Heart left ventricle (tissue), 16 donors: ENCODE results near the gene ALPP. TPM values are rescaled to one million over a fixed set of nuclear protein-coding genes. Genes with fewer than 3 reads are reported as not detected.

Experiments used
- ATAC-seq, 4 donors: fragments of 200-7000 bp; cut with Tn5 transposase; one replicate each; pipeline ENCODE4 v1.9.1; 2020 to 2022; ENCODE audit warnings: moderate library complexity in 4 of 4, mild to moderate bottlenecking in 3 of 4, moderate number of reproducible peaks in 1 of 4
- DNase-seq, 5 donors: peaks; one replicate each; pipeline ENCODE4 v3.0.0-alpha.2; 2020
- H3K27ac ChIP-seq, 12 donors: fragments of 200-600 bp; sonication (generic) in 4 of 12; one replicate each; pipeline versions ENCODE4 v1.5.0 to v1.8.0; 2016 to 2022; ENCODE audit warnings: mild to moderate bottlenecking in 2 of 12
- H3K27me3 ChIP-seq, 9 donors: fragments of 200-600 bp; sonication (generic) in 2 of 9; one replicate each; pipeline versions ENCODE4 v1.5.1 to v1.8.0; 2016 to 2022; ENCODE audit warnings: mild to moderate bottlenecking in 3 of 9
- H3K36me3 ChIP-seq, 9 donors: fragments of 200-600 bp; sonication (generic) in 2 of 9; one replicate each; pipeline versions ENCODE4 v1.5.0 to v1.8.0; 2018 to 2022; ENCODE audit warnings: mild to moderate bottlenecking in 2 of 9
- H3K4me1 ChIP-seq, 12 donors: fragments of 200-600 bp; sonication (generic) in 4 of 12; one replicate each; pipeline versions ENCODE4 v1.5.0 to v1.8.0; 2016 to 2022; ENCODE audit warnings: mild to moderate bottlenecking in 3 of 12
- H3K4me3 ChIP-seq, 12 donors: fragments of 200-600 bp; sonication (generic) in 4 of 12; one replicate each; pipeline versions ENCODE4 v1.5.0 to v1.8.0; 2017 to 2022; ENCODE audit warnings: mild to moderate bottlenecking in 9 of 12, moderate library complexity in 4 of 12
- H3K9me3 ChIP-seq, 12 donors: fragments of 200-600 bp; sonication (generic) in 4 of 12; one replicate each; pipeline versions ENCODE4 v1.5.0 to v1.8.0; 2016 to 2022; ENCODE audit warnings: mild to moderate bottlenecking in 1 of 12
- POLR2A ChIP-seq, 2 donors: fragments of 450-650 bp; IDR thresholded peaks; one replicate each; pipeline ENCODE4 v1.6.1; 2017; ENCODE audit warnings: antibody characterized with exemption in 2 of 2, mild to moderate bottlenecking in 2 of 2, moderate library complexity in 2 of 2
- WGBS, 4 donors: extraction: QIAGEN DNeasy Blood & Tissue Kit in 2 of 4; methylation state at CpG; one replicate each; pipeline versions ENCODE4 v1.1.5 to v1.1.7; 2013 to 2018; 5-methylcytosine and 5-hydroxymethylcytosine counted together
- intact Hi-C, 10 donors: fragments of 100-400 bp; cut with DNase I; formaldehyde crosslinking; loops; one replicate each; pipeline versions ENCODE4 v1.11.1 to v1.14.2; 2022
- polyA plus RNA-seq, 2 donors: library from polyadenylated mRNA; stranded (reverse); fragments of 200-250 nt; gene quantifications; one replicate each; pipeline ENCODE4 v1.2.3, GENCODE V29; 2013
- total RNA-seq, 9 donors: library from RNA; depleted of rRNA in 2 of 9; stranded (reverse); fragments of >200 nt in 2 of 9; fragmentation: NEBNext Ultra II Directional in 3 of 9; extraction: Animal tissue kit (Norgen Biotek cat#: 25700) in 3 of 9; gene quantifications; one replicate each; pipeline versions ENCODE4 v1.1.0 to v1.2.4, GENCODE V29; 2016 to 2023
- TF ChIP-seq, protein P1 (sequence below), 12 donors: fragments of 200-600 bp; sonication (generic) in 4 of 12; IDR thresholded peaks; one replicate each; pipeline versions ENCODE4 v1.5.0 to v1.8.0; 2018 to 2022; ENCODE audit warnings: antibody characterized with exemption in 12 of 12, mild to moderate bottlenecking in 5 of 12
- donor health status: ischemic (EF 13 %, LVEDD 7.1; RV severe dilation, severe dysfunction).
- donor health status: healthy with polysubstance abuse.
- donor health status: DM: no; HTN: yes; CAD: no.
- donor health status: DM: no; HTN: no; CAD: no.
- donor health status: ischemic (EF 25% LVEDD 6.9; RV normal size, moderate dysfunction).
- donor health status: ischemic (EF 25% LVEDD 5.7; RV mildly dilated, moderate dysfunction).
- donor health status: healthy.
- donor health status: DM: yes; HTN: yes; CAD: no.
- donor health status: ischemic (EF 35%, LVEDD 5.7; RV mildly dilated, moderate dysfunction).
- donor health status: nonischemic (EF 11% LVEDD 7.7; RV severe dilation, severe dysfunction).
- donor health status: DM: yes; HTN: yes; CAD: no.
- donor health status: PGD.
- donor health status: ischemic (EF 29% LVEDD 5.4; RV normal size, mild dysfunction).
- donor health status: nonischemic (EF 23%, LVEDD 6.1; RV moderate dilation, normal function).

Gene ALPP
- total and polyA plus RNA-seq, 11 donors: not detected

DNA sequence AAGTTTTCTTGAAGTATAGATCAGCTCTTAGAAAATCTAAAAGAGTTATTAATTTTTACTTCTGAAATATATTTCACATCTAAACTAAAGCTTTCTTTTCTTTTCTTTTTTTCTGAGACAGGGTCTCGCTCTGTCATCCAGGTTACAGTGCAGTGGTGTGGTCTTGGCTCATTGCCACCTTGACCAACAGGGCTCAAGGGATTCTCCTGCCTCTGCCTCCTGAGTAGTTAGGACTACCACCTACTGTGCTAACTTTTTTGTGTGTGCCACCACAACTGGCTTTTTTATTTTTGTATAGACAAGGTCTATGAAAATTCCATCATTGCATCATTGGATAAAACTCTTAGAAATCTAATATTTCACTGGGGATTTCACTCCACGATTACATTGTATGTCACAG is 18.1 kb downstream of the ALPP start:
- intact Hi-C loops: no loop called here
- H3K4me3 ChIP-seq: no peak overlapping the region
- ATAC-seq: no peak
- no peak overlapping the region for H3K27ac ChIP-seq
- DNase-seq: no peak
- H3K36me3 ChIP-seq: no peaks in the 10 kb centered on the region
- TF ChIP-seq POLR2A (IDR thresholded peaks at IDR 0.05): no peak
- TF ChIP-seq, protein P1, sequence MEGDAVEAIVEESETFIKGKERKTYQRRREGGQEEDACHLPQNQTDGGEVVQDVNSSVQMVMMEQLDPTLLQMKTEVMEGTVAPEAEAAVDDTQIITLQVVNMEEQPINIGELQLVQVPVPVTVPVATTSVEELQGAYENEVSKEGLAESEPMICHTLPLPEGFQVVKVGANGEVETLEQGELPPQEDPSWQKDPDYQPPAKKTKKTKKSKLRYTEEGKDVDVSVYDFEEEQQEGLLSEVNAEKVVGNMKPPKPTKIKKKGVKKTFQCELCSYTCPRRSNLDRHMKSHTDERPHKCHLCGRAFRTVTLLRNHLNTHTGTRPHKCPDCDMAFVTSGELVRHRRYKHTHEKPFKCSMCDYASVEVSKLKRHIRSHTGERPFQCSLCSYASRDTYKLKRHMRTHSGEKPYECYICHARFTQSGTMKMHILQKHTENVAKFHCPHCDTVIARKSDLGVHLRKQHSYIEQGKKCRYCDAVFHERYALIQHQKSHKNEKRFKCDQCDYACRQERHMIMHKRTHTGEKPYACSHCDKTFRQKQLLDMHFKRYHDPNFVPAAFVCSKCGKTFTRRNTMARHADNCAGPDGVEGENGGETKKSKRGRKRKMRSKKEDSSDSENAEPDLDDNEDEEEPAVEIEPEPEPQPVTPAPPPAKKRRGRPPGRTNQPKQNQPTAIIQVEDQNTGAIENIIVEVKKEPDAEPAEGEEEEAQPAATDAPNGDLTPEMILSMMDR (IDR thresholded peaks at IDR 0.05): no peak
- H3K9me3 ChIP-seq: no peaks in the 10 kb centered on the region
- 57 to 71% (median 59%) methylated on average over 2 of the region's 2 CpGs for WGBS, 4 donors
- H3K27me3 ChIP-seq: peaks cover 0 to 67% (median 5%) of the 10 kb centered on the region in 9 donors
- H3K4me1 ChIP-seq: no peaks in the 10 kb centered on the region

DNA sequence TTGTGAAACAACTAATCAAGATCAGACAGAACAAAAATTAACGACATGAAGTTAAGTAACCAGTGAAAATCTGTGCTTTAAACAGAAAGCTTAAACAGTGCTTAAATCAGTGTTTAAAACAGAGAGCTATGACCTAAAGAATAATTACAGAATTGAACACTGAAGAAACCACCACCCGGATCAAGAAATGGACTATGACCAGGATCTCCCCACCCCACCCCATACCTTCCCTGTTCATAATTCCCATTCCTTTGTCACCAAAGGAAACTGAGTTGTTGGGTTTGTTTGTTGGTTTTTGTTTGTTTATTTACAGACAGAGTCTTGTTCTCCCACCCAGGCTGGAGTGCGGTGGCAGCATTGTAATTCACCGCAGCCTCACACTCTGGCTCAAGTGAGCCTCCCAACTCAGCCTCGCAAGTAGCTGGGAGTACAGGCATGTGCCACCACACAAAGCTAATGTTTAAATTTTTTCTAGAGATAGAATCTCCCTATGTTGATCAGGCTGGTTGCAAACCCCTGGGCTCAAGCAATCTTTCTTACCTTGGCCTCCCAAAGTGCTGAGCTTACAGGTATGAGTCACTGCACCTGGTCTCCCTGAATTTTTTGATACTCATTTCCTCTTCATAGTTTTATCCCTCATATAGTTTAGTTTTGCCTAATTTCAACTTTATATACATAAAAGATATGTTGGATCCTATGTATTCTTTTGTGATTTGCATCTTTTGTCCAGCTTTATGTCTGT is 19.9 kb downstream of the ALPP start:
- no peaks in the 10 kb centered on the region for H3K36me3 ChIP-seq
- H3K4me3 ChIP-seq: no peak overlapping the region
- intact Hi-C loops: no loop called here
- ATAC-seq (no peak), DNase-seq (no peak)
- peaks cover 0 to 59% (median 4%) of the 10 kb centered on the region in 9 donors for H3K27me3 ChIP-seq
- no peak overlapping the region for H3K27ac ChIP-seq
- no peaks in the 10 kb centered on the region for H3K9me3 ChIP-seq
- H3K4me1 ChIP-seq: no peaks in the 10 kb centered on the region
- TF ChIP-seq, protein P1 (IDR thresholded peaks at IDR 0.05): no peak
- no peak for TF ChIP-seq POLR2A (IDR thresholded peaks at IDR 0.05)
- 84 to 92% (median 89%) methylated on average over 5 of the region's 5 CpGs for WGBS, 4 donors

DNA sequence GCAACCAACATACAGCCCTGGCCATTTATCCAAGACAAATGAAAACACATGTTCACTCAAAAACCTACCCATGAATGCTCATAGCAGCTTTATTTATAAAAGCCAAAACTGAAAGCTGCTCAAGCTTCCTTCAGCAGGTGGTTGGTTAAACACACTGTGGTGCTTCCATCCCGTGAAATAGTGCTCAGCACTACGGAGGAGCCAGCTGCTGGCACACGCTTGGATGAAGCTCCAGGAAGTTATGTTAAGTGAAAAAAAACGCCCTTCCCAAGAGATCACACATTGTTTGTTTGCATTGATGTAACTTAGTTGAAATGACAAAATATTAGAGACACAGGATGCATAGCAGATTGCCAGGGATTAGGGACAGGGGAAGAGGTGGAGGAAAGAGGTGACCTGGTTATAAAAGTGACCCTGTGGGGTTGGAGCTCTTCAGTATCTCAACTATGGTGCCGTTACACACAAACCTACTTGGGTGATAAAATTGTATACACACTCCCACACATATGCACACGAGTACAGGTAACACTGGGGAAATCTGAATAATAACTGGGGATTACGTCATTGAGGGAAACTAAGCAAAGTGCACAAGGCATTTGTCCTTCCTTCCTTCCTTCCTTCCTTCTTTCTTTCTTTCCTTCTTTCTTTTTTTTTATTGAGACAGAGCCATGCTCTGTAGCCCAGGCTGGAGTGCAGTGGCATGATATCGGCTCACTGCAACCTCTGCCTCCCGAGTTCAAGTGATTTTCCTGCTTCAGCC is 21.9 kb downstream of the ALPP start:
- no peak overlapping the region for H3K27ac ChIP-seq
- ATAC-seq: no peak
- peaks cover 0 to 47% (median 4%) of the 10 kb centered on the region in 9 donors for H3K27me3 ChIP-seq
- DNase-seq: no peak
- WGBS, 4 donors: 39 to 62% (median 51%) methylated on average over 9 of the region's 9 CpGs
- H3K9me3 ChIP-seq: no peaks in the 10 kb centered on the region
- H3K36me3 ChIP-seq: no peaks in the 10 kb centered on the region
- H3K4me1 ChIP-seq: no peaks in the 10 kb centered on the region
- TF ChIP-seq, protein P1 (IDR thresholded peaks at IDR 0.05): no peak
- no peak for TF ChIP-seq POLR2A (IDR thresholded peaks at IDR 0.05)
- intact Hi-C loops: no loop called here
- H3K4me3 ChIP-seq: no peak overlapping the region

DNA sequence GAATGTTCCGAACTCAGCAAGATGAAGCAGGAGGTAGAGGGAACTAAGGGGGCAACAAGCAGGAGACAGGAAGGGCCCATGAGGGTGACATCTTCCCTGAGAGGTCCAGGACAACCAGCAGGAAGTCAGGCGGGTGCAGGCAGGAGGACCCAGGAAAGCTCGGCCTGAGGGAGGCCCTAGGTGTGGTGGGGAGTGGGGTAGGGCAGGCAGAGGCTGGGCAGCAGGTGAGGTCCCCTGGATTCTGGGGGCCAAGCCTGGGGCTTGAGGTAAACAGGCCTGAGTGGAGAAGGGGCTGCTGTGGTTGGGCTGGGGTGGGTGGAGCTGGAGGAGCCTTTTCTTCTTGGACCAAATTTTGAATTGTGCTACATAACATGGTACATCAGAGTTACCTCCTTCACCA is 24.0 kb downstream of the ALPP start:
- peaks cover 0 to 30% (median under 1%) of the 10 kb centered on the region in 9 donors for H3K27me3 ChIP-seq
- 83 to 95% (median 91%) methylated on average over 3 of the region's 3 CpGs for WGBS, 4 donors

More for the DNA sequence above, 24.0 kb downstream of the ALPP start:
- no peak for DNase-seq
- no peak overlapping the region for H3K27ac ChIP-seq
- H3K4me1 ChIP-seq: no peaks in the 10 kb centered on the region
- no peak overlapping the region for H3K4me3 ChIP-seq
- no peak for TF ChIP-seq POLR2A (IDR thresholded peaks at IDR 0.05)
- TF ChIP-seq, protein P1 (IDR thresholded peaks at IDR 0.05): no peak
- no peak for ATAC-seq
- no peaks in the 10 kb centered on the region for H3K36me3 ChIP-seq
- H3K9me3 ChIP-seq: no peaks in the 10 kb centered on the region
- intact Hi-C loops: no loop called here
